Neuronal stem cell (in vitro differentiated cells): Measurements from ENCODE around the gene MALAT1.
A peak's percentile ranks its signal among the peaks of the same experiment; 100 is the strongest.
"Not testable (repeated sequence)": the region's sequence is repeated elsewhere in the genome, so short reads cannot be mapped to it uniquely, and the experiment has no call there.

Experiments used
- DNase-seq: peaks from one replicate; pipeline ENCODE4 v3.0.0-alpha.2; 2013; ENCODE audit warnings: low spot score
- H2AFZ ChIP-seq: one replicate; pipeline ENCODE4 v1.6.1; 2013; ENCODE audit warnings: mild to moderate bottlenecking, low read length, inconsistent platforms
- H2AK5ac ChIP-seq: 2 replicates; pipeline ENCODE4 v1.6.1; 2013; ENCODE audit warnings: low read depth, mild to moderate bottlenecking, inconsistent platforms, low read length, moderate library complexity, mixed read lengths
- H2BK120ac ChIP-seq: 2 replicates; pipeline ENCODE4 v1.6.1; 2013; ENCODE audit warnings: low read depth, mild to moderate bottlenecking, inconsistent platforms, low read length, moderate library complexity, mixed read lengths
- H2BK12ac ChIP-seq: one replicate; pipeline ENCODE4 v1.6.1; 2013; ENCODE audit warnings: low read length, inconsistent platforms
- H2BK15ac ChIP-seq: 2 replicates; pipeline ENCODE4 v1.6.1; 2013; ENCODE audit warnings: mild to moderate bottlenecking, low read length, inconsistent platforms, mixed read lengths
- H2BK5ac ChIP-seq: one replicate; pipeline ENCODE4 v1.6.1; 2013; ENCODE audit warnings: inconsistent platforms, mild to moderate bottlenecking, low read length, moderate library complexity
- H3K14ac ChIP-seq: one replicate; pipeline ENCODE4 v1.6.1; 2013; ENCODE audit warnings: low read length, inconsistent platforms
- H3K18ac ChIP-seq: 2 replicates; pipeline ENCODE4 v1.6.1; 2013; ENCODE audit warnings: low read length, inconsistent platforms
- H3K23ac ChIP-seq: 2 replicates; pipeline ENCODE4 v1.6.1; 2013; ENCODE audit warnings: low read depth, mild to moderate bottlenecking, mixed read lengths, low read length, inconsistent platforms; ENCODE audit not compliant: poor library complexity
- H3K27ac ChIP-seq: replicated peaks from 3 replicates; pipeline ENCODE4 v1.5.1; 2013; ENCODE audit warnings: low read length, inconsistent platforms
- H3K27me3 ChIP-seq, 3 experiments: 2 replicates each; pipeline ENCODE4 v1.6.1; 2013; ENCODE audit warnings: low read length in 3 of 3, mild to moderate bottlenecking in 2 of 3, inconsistent platforms in 1 of 3, low read depth in 1 of 3, mixed read lengths in 1 of 3, moderate library complexity in 1 of 3; ENCODE audit not compliant: control insufficient read depth in 3 of 3, insufficient read depth in 3 of 3
- H3K36me3 ChIP-seq, 2 donors: replicated peaks in 1 of 2; 2 replicates each; pipeline ENCODE4 v1.6.1; 2013; ENCODE audit warnings: low read length in 2 of 2; ENCODE audit not compliant: control insufficient read depth in 2 of 2, insufficient read depth in 2 of 2
- H3K4ac ChIP-seq: 2 replicates; pipeline ENCODE4 v1.6.1; 2013; ENCODE audit warnings: inconsistent platforms, mild to moderate bottlenecking, low read length, moderate library complexity
- H3K4me1 ChIP-seq, 2 donors: 1 replicate in 1 of 2; 2 replicates in 1 of 2; pipeline ENCODE4 v1.6.1; 2013; ENCODE audit warnings: low read length in 2 of 2, low read depth in 1 of 2; ENCODE audit not compliant: control insufficient read depth in 2 of 2, insufficient read depth in 1 of 2
- H3K4me2 ChIP-seq: one replicate; pipeline ENCODE4 v1.6.1; 2013; ENCODE audit warnings: mild to moderate bottlenecking, low read length, inconsistent platforms; ENCODE audit not compliant: insufficient read depth, poor library complexity, severe bottlenecking
- H3K4me3 ChIP-seq, 2 donors: 2 replicates each; pipeline ENCODE4 v1.5.1; 2013; ENCODE audit warnings: low read length in 2 of 2, mild to moderate bottlenecking in 2 of 2, inconsistent platforms in 1 of 2, moderate library complexity in 1 of 2
- H3K79me1 ChIP-seq: one replicate; pipeline ENCODE4 v1.6.1; 2013; ENCODE audit warnings: low read depth, mild to moderate bottlenecking, inconsistent platforms, low read length, moderate library complexity
- H3K9ac ChIP-seq: one replicate; pipeline ENCODE4 v1.6.1; 2013; ENCODE audit warnings: mild to moderate bottlenecking, low read depth, low read length, inconsistent platforms; ENCODE audit not compliant: poor library complexity
- H3K9me3 ChIP-seq, 2 donors: replicated peaks in 1 of 2; 2 replicates each; pipeline versions ENCODE3 to v1.6.1; 2013; ENCODE audit warnings: low read length in 2 of 2, mild to moderate bottlenecking in 2 of 2, inconsistent platforms in 1 of 2, low read depth in 1 of 2, mixed read lengths in 1 of 2, moderate library complexity in 1 of 2; ENCODE audit not compliant: control insufficient read depth in 2 of 2, insufficient read depth in 1 of 2
- H4K8ac ChIP-seq: one replicate; pipeline ENCODE4 v1.6.1; 2013; ENCODE audit warnings: low read depth, mild to moderate bottlenecking, inconsistent platforms, low read length, moderate library complexity
- H4K91ac ChIP-seq: one replicate; pipeline ENCODE4 v1.6.1; 2013; ENCODE audit warnings: low read length, low read depth, mild to moderate bottlenecking, inconsistent platforms; ENCODE audit not compliant: poor library complexity
- WGBS, 2 donors: extraction: QIAGEN DNeasy Blood & Tissue Kit; methylation state at CpG; one replicate each; pipeline ENCODE4 v1.1.7; 2013; ENCODE audit warnings: missing lambda C conversion rate in 2 of 2, mixed read lengths in 1 of 2; ENCODE audit not compliant: insufficient read length in 2 of 2, insufficient replicate concordance in 1 of 2; ENCODE audit errors: extremely low coverage in 2 of 2; 5-methylcytosine and 5-hydroxymethylcytosine counted together

MALAT1 gene

GRCh38 chr11:65471447-65471891 is 27.4 kb upstream of the MALAT1 start:
- Histone ChIP-seq H3K23ac (no peak overlapping the region), H3K14ac (no peak overlapping the region), H3K79me1 (peaks cover 1% of the 10 kb centered on the region), H3K4ac (no peak overlapping the region), H4K8ac (no peak overlapping the region), H3K4me2 (no peak overlapping the region), H3K27ac (no peak overlapping the region), H3K27me3 (no peaks in the 10 kb centered on the region), H2BK15ac (peak overlapping the region; percentile 70), H3K36me3 (no peaks in the 10 kb centered on the region), H2AK5ac (peak overlapping the region; percentile 41), H3K18ac (peak overlapping the region; percentile 11), H2BK120ac (no peak overlapping the region), H2AFZ (peak overlapping the region; percentile 39), H2BK5ac (no peak overlapping the region), H3K9me3 (no peaks in the 10 kb centered on the region), H3K9ac (peak overlapping the region; percentile 70), H3K4me3 (no peak overlapping the region), H3K4me1 (peaks cover 6 to 12% of the 10 kb centered on the region in 2 donors), H4K91ac (no peak overlapping the region), H2BK12ac (no peak overlapping the region)
- no peak for DNase-seq
- WGBS, 2 donors, result no CpG with 5 or more reads among the region's 8 CpGs

GRCh38 chr11:65472588-65473277 is 26.1 kb upstream of the MALAT1 start:
- H3K4ac ChIP-seq, H2BK5ac ChIP-seq, H3K9ac ChIP-seq, H2BK15ac ChIP-seq, H3K9me3 ChIP-seq, H2AFZ ChIP-seq, H3K27me3 ChIP-seq, H4K8ac ChIP-seq, H3K27ac ChIP-seq, H3K4me2 ChIP-seq, H3K14ac ChIP-seq, H3K18ac ChIP-seq, H2BK12ac ChIP-seq, H3K23ac ChIP-seq, H3K79me1 ChIP-seq, H4K91ac ChIP-seq, H3K4me3 ChIP-seq, DNase-seq, H3K36me3 ChIP-seq, H2AK5ac ChIP-seq, H2BK120ac ChIP-seq: not testable (repeated sequence)
- WGBS, 2 donors, result no CpG with 5 or more reads among the region's 14 CpGs
- H3K4me1 ChIP-seq, result peaks cover 8 to 13% of the 10 kb centered on the region in 2 donors

GRCh38 chr11:65473278-65473860 is 25.5 kb upstream of the MALAT1 start:
- Histone ChIP-seq H3K18ac (no peak overlapping the region), H3K9me3 (no peaks in the 10 kb centered on the region), H3K14ac (no peak overlapping the region), H3K36me3 (no peaks in the 10 kb centered on the region), H4K8ac (no peak overlapping the region), H3K4ac (no peak overlapping the region), H3K79me1 (peaks cover 4% of the 10 kb centered on the region), H3K9ac (no peak overlapping the region), H3K4me2 (no peak overlapping the region), H2AK5ac (no peak overlapping the region), H2BK120ac (no peak overlapping the region), H3K4me3 (no peak overlapping the region), H4K91ac (no peak overlapping the region), H3K4me1 (peaks cover 10 to 14% of the 10 kb centered on the region in 2 donors), H3K23ac (no peak overlapping the region), H2BK15ac (no peak overlapping the region), H2BK5ac (no peak overlapping the region), H3K27ac (no peak overlapping the region), H2BK12ac (no peak overlapping the region), H2AFZ (no peak overlapping the region), H3K27me3 (no peaks in the 10 kb centered on the region)
- WGBS, 2 donors, result no CpG with 5 or more reads among the region's 7 CpGs
- no peak for DNase-seq

- no peak overlapping the region for H2AK5ac ChIP-seq
- H3K27ac ChIP-seq, result no peak overlapping the region
- H2AFZ ChIP-seq, result no peak overlapping the region
- no peak overlapping the region for H3K9ac ChIP-seq
- no peaks in the 10 kb centered on the region for H3K27me3 ChIP-seq
- H3K18ac ChIP-seq, result no peak overlapping the region
- H3K23ac ChIP-seq, result no peak overlapping the region
- no CpG with 5 or more reads among the region's 3 CpGs for WGBS, 2 donors
- H3K4ac ChIP-seq, result no peak overlapping the region
- no peaks in the 10 kb centered on the region for H3K9me3 ChIP-seq
- no peak overlapping the region for H2BK15ac ChIP-seq
- no peak overlapping the region for H3K4me2 ChIP-seq
- peaks cover 4% of the 10 kb centered on the region for H3K79me1 ChIP-seq
- H2BK5ac ChIP-seq, result no peak overlapping the region
- peaks cover 22 to 29% of the 10 kb centered on the region in 2 donors for H3K4me1 ChIP-seq
- H3K14ac ChIP-seq, result no peak overlapping the region
- DNase-seq, result no peak
- H2BK12ac ChIP-seq, result no peak overlapping the region
- H2BK120ac ChIP-seq, result no peak overlapping the region
- H4K91ac ChIP-seq, result no peak overlapping the region
- H3K36me3 ChIP-seq, result no peaks in the 10 kb centered on the region
- no peak overlapping the region for H4K8ac ChIP-seq
- no peak overlapping the region for H3K4me3 ChIP-seq
These were observed 24.0 kb upstream of the MALAT1 start for GRCh38 chr11:65474864-65475263.
